Bone marrow (tissue), 2 donors: ENCODE data around the gene PLA2R1.
"Not testable (repeated sequence)": the region's sequence is repeated elsewhere in the genome, so short reads cannot be mapped to it uniquely, and the experiment has no call there.

Experiments
- DNase-seq, 2 donors: peaks; one replicate each; lab custom pipeline; 2025; lab: John Stamatoyannopoulos, UW

PLA2R1 gene

GRCh38 chr2:159982842-159983785, 79.3 kb downstream of the PLA2R1 start:
- DNase-seq: no peak

GRCh38 chr2:159982270-159982669, 80.1 kb downstream of the PLA2R1 start:
- no peak for DNase-seq

GRCh38 chr2:159976527-159977160, 85.8 kb downstream of the PLA2R1 start:
- no peak for DNase-seq

GRCh38 chr2:159973325-159973724, 89.1 kb downstream of the PLA2R1 start:
- no peak for DNase-seq

- peak in 1 of 2 donors; percentile 18 for DNase-seq
Observed at GRCh38 chr2:159971365-159972152, 90.9 kb downstream of the PLA2R1 start.

- DNase-seq: not testable (repeated sequence)
Observed at GRCh38 chr2:159970548-159970947, 91.9 kb downstream of the PLA2R1 start.

GRCh38 chr2:159968279-159968900, 94.0 kb downstream of the PLA2R1 start:
- peak in 1 of 2 donors; percentile 35 for DNase-seq

- DNase-seq: no peak
Observed at GRCh38 chr2:159963700-159964099, 98.7 kb downstream of the PLA2R1 start.

GRCh38 chr2:159962513-159962912, 99.9 kb downstream of the PLA2R1 start:
- DNase-seq: not testable (repeated sequence)

- DNase-seq: no peak
Observed at GRCh38 chr2:159961451-159961850, 101.0 kb downstream of the PLA2R1 start.

- no peak for DNase-seq
Observed at GRCh38 chr2:159961037-159961436, 101.4 kb downstream of the PLA2R1 start.

GRCh38 chr2:159960414-159960813, 102.0 kb downstream of the PLA2R1 start:
- peak in 1 of 2 donors; percentile 84 for DNase-seq

GRCh38 chr2:159959136-159959535, 103.3 kb downstream of the PLA2R1 start:
- no peak for DNase-seq

GRCh38 chr2:159953136-159953823, 109.1 kb downstream of the PLA2R1 start:
- DNase-seq: no peak

GRCh38 chr2:159946326-159946999, 116.0 kb downstream of the PLA2R1 start:
- DNase-seq: no peak

GRCh38 chr2:159944874-159945273, 117.5 kb downstream of the PLA2R1 start:
- no peak for DNase-seq

- DNase-seq: no peak
Observed at GRCh38 chr2:159942146-159942545, 120.3 kb downstream of the PLA2R1 start.

GRCh38 chr2:159941729-159942128, 120.7 kb downstream of the PLA2R1 start:
- no peak for DNase-seq

- peak in 1 of 2 donors; percentile 15 for DNase-seq
Observed at GRCh38 chr2:159939946-159940345, 122.5 kb downstream of the PLA2R1 start.

- DNase-seq: no peak
Observed at GRCh38 chr2:159938395-159938794, 124.0 kb downstream of the PLA2R1 start.

- DNase-seq: no peak
Observed at GRCh38 chr2:159936471-159936870, 125.9 kb downstream of the PLA2R1 start.
